Gastroesophageal sphincter (tissue), 4 donors: ENCODE measurements around the gene ZFHX2. TPM values are rescaled to one million over a fixed set of nuclear protein-coding genes. Genes with fewer than 3 reads are reported as not detected.

Experiments used
- ATAC-seq: fragments of 150-250 bp; one replicate; pipeline ENCODE4 v1.9.1; 2016; ENCODE audit warnings: mild to moderate bottlenecking, moderate library complexity
- H3K27ac ChIP-seq, 4 donors: fragments of 200-600 bp; sonication (generic) in 3 of 4; 1 replicate in 3 of 4; 2 replicates in 1 of 4; pipeline ENCODE4 v1.5.1; 2016 to 2019
- H3K27me3 ChIP-seq: fragments of 200-600 bp; sonication (generic); one replicate; pipeline ENCODE4 v1.5.1; 2019
- H3K36me3 ChIP-seq, 2 donors: fragments of 200-600 bp; sonication (generic); one replicate each; pipeline ENCODE4 v1.5.1; 2019; ENCODE audit warnings: control low read depth in 1 of 2
- H3K4me1 ChIP-seq, 3 donors: fragments of 200-600 bp; sonication (generic); 1 replicate in 2 of 3; 2 replicates in 1 of 3; pipeline ENCODE4 v1.5.1; 2016 to 2019; ENCODE audit warnings: control low read depth in 2 of 3
- H3K4me3 ChIP-seq, 2 donors: fragments of 200-600 bp; sonication (generic); one replicate each; pipeline ENCODE4 v1.5.1; 2019; ENCODE audit warnings: mild to moderate bottlenecking in 1 of 2, moderate library complexity in 1 of 2
- H3K9me3 ChIP-seq, 3 donors: fragments of 200-600 bp; sonication (generic); one replicate each; pipeline ENCODE4 v1.5.1; 2017 to 2019; ENCODE audit warnings: control low read depth in 2 of 3
- CTCF ChIP-seq, 4 experiments: fragments of 200-600 bp in 2 of 4; fragments of 450-650 bp in 2 of 4; sonication (generic) in 1 of 4; IDR thresholded peaks; one replicate each; pipeline ENCODE4 v1.5.1; 2017 to 2019; ENCODE audit warnings: antibody characterized with exemption in 4 of 4, mild to moderate bottlenecking in 2 of 4, moderate library complexity in 2 of 4
- EP300 ChIP-seq: sonication (generic); formaldehyde crosslinking; IDR thresholded peaks from one replicate; pipeline ENCODE4 v1.6.1; 2017; ENCODE audit warnings: antibody characterized with exemption, mild to moderate bottlenecking
- POLR2A ChIP-seq, 2 donors: fragments of 450-650 bp; IDR thresholded peaks; one replicate each; pipeline ENCODE4 v1.6.1; 2017; ENCODE audit warnings: antibody characterized with exemption in 2 of 2, mild to moderate bottlenecking in 2 of 2, moderate library complexity in 1 of 2
- POLR2AphosphoS5 ChIP-seq: sonication (generic); formaldehyde crosslinking; IDR thresholded peaks from one replicate; pipeline ENCODE4 v1.6.1; 2017; ENCODE audit warnings: antibody characterized with exemption
- WGBS, 2 donors: methylation state at CpG; one replicate each; pipeline ENCODE4 v1.1.5; 2018; ENCODE audit warnings: low coverage in 1 of 2; 5-methylcytosine and 5-hydroxymethylcytosine counted together
- total RNA-seq, 4 donors: library from RNA; depleted of rRNA; stranded (reverse); fragments of >200 nt; gene quantifications; one replicate each; pipeline ENCODE4 v1.1.0, GENCODE V29; 2016

Gene ZFHX2
- total RNA-seq, 4 donors from 2014 or later = 0.13 to 2.5 (median 1.2) TPM

DNA sequence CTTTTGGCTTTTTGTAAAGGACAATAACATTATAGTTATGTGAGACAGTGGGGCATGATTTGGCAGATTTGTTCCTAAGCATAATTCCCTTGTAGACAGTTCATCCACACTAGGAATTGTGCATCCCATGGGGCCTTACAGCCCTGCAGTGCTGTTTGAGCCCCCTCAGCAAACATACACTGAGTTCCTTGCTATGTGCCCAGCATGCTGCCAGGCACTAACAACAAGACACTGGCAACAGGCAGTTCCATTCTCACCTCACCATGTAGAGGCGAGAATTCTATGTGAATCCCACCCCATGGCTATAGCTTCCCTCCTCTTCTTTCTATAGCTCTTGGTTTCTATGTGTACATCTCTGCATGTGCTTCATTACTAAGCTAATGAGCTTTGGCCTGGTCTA is 6.4 kb upstream of the ZFHX2 start:
- TF ChIP-seq POLR2AphosphoS5 = no peak
- TF ChIP-seq CTCF (IDR thresholded peaks at IDR 0.05) = no peak
- no peak for TF ChIP-seq POLR2A (IDR thresholded peaks at IDR 0.05)
- H3K9me3 ChIP-seq = no peaks in the 10 kb centered on the region
- 88% methylated on average over 1 of the region's 1 CpG; no CpG with 5 or more reads in 1 of the 2 donors for WGBS, 2 donors
- H3K27ac ChIP-seq = no peak overlapping the region
- peaks cover 0 to 47% of the 10 kb centered on the region in 2 donors for H3K36me3 ChIP-seq
- peaks cover 0 to 42% (median 18%) of the 10 kb centered on the region in 3 donors for H3K4me1 ChIP-seq
- no peak overlapping the region for H3K4me3 ChIP-seq
- no peak for ATAC-seq
- H3K27me3 ChIP-seq = no peaks in the 10 kb centered on the region

- peak overlapping the region in 1 of 4 donors; percentile 98 for H3K27ac ChIP-seq
- ATAC-seq = no peak
Observed at GRCh38 chr14:23557521-23557920, 6.0 kb upstream of the ZFHX2 start.

GRCh38 chr14:23556700-23557440 is 5.3 kb upstream of the ZFHX2 start:
- H3K36me3 ChIP-seq = peaks cover 0 to 41% of the 10 kb centered on the region in 2 donors
- WGBS, 2 donors = 55 to 63% methylated on average over 2 to 5 of the region's 17 CpGs
- TF ChIP-seq EP300 = no peak
- TF ChIP-seq POLR2AphosphoS5 = no peak
- TF ChIP-seq POLR2A (IDR thresholded peaks at IDR 0.05) = no peak
- no peak for TF ChIP-seq CTCF (IDR thresholded peaks at IDR 0.05)
- ATAC-seq = no peak
- H3K4me3 ChIP-seq = peak overlapping the region; percentile 44 to 88
- peak overlapping the region; percentile 54 to 100 (median 96) for H3K27ac ChIP-seq
- no peaks in the 10 kb centered on the region for H3K27me3 ChIP-seq
- no peaks in the 10 kb centered on the region for H3K9me3 ChIP-seq
- peaks cover 0 to 41% (median 18%) of the 10 kb centered on the region in 3 donors for H3K4me1 ChIP-seq

More at GRCh38 chr14:23557521-23557920, 6.0 kb upstream of the ZFHX2 start:
- Histone ChIP-seq H3K4me3 (peak overlapping the region in 1 of 2 donors; percentile 88), H3K9me3 (no peaks in the 10 kb centered on the region), H3K27me3 (no peaks in the 10 kb centered on the region), H3K36me3 (peaks cover 0 to 47% of the 10 kb centered on the region in 2 donors), H3K4me1 (peaks cover 0 to 38% (median 18%) of the 10 kb centered on the region in 3 donors)
- no peak for TF ChIP-seq POLR2A (IDR thresholded peaks at IDR 0.05)
- TF ChIP-seq EP300 = no peak
- TF ChIP-seq CTCF (IDR thresholded peaks at IDR 0.05) = no peak
- no peak for TF ChIP-seq POLR2AphosphoS5
- WGBS, 2 donors = 28 to 41% methylated on average over 2 of the region's 2 CpGs

DNA sequence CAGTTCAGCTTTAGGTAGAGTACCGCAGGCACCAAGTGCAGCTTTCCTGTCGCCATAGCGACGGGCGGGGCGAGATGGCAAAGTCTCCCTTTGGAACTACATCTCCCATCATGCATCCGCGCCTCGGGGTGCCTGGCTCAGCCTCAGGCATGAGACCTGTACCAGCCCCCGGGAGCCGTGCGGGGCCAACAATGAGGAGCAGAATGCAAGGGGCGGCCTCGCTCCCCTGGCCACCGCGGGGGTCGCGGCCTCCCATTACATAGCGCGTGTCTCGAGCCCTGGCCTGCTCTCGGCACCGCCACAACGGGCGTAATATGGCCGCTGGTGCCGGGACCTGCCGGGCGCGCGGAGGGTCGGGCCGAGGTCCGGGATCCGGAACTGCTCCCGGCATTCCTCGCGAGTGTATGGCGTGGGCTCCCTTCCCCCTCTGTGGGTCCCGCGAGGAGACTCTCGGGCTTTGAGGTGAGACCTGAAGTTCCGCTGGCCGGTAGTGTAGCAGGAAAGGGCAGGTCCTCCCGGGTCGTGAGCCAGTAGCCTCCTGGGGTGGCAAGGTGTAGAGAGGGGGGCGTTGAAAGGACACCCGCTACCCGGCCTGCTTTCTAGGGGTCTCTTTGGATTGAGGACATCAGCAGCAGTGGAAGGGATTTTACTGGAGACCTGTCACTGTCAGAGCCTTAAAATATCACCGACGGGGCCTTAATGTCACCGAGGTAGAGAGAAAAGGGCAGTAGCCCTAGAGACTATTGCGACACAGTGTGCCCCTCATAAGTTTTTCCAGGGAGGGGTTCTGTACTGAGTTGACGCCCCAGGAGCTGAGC is 4.5 kb upstream of the ZFHX2 start, which contains the start of gene THTPA:
THTPA (plus strand) TSS at position 390 of the 818 bp plus-strand sequence. CDS start 487 bp downstream, outside the sequence.
- TF ChIP-seq POLR2AphosphoS5 (peak; percentile 58), CTCF (IDR thresholded peaks at IDR 0.05) (peak in 2 of 4 experiments; percentile 11 to 37), EP300 (no peak), POLR2A (IDR thresholded peaks at IDR 0.05) (peak; percentile 32 to 41)
- WGBS, 2 donors = 0% methylated on average over 1 of the region's 54 CpGs; no CpG with 5 or more reads in 1 of the 2 donors
- peak; percentile 95 for ATAC-seq
- Histone ChIP-seq H3K36me3 (peaks cover 0 to 33% of the 10 kb centered on the region in 2 donors), H3K27me3 (no peaks in the 10 kb centered on the region), H3K9me3 (no peaks in the 10 kb centered on the region), H3K4me1 (peaks cover 0 to 44% (median 18%) of the 10 kb centered on the region in 3 donors), H3K4me3 (peak within 1 kb of the TSS; percentile 44 to 88), H3K27ac (peak within 1 kb of the TSS; percentile 54 to 100 (median 96))
